ENCODE results near the gene EIF4G3. TPM values are rescaled to one million over a fixed set of nuclear protein-coding genes. Genes with fewer than 3 reads are reported as not detected.

The EIF4G3 gene
- total and polyA plus RNA-seq, 2 donors (not counting 1 experiment from before 2014, with no cell fraction given), result 33.6 to 76.0 TPM

DNA sequence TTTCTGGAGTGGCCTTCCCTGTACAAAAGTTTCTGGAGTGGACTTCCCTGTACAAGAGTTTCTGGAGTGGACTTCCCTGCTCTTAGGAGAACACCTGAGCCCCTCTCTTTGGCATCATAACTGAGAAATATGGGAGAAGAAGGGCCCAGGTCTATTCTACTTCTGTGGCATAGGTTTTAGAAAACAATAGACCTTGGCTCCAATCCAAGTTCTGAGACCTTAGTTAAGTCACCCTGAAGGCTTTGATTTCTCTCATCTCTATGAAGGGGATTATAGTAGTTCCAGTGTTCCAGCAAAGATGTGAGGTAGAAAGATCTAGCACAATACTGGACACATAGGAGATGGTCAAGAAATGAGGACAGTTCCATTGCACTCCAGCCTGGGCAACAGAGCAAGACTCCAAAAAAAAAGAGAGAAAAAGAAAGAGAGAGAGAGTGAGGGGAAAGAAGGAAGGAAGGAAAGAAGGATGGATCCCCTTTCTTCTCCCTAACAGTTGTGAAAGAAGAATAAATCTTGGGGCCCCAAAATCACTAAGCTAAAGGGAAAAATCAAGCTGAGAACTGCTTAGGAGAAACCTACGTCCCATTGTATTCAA lies 13.3 kb upstream of the EIF4G3 start:
- no peak for DNase-seq
- no peak for ATAC-seq (ENCODE audit: low read depth)
- H3K9ac ChIP-seq (ENCODE audit: low read length), result no peak overlapping the region
- WGBS (ENCODE audit: insufficient coverage), result no CpG with 5 or more reads among the region's 1 CpG
- H3K4me3 Mint-ChIP-seq, result no peak overlapping the region
- peaks cover 4 to 9% of the 10 kb centered on the region in 2 donors for H3K4me1 ChIP-seq (ENCODE audit: control insufficient read depth in 2 of 2, insufficient read depth in 2 of 2, low read length in 2 of 2)
- no peak overlapping the region for H3K4me3 ChIP-seq (ENCODE audit: control extremely low read depth in 1 of 5, extremely low read depth in 1 of 5, insufficient read depth in 1 of 5, low read depth in 2 of 5, low read length in 4 of 5)
- no peaks in the 10 kb centered on the region for H4K20me1 ChIP-seq (ENCODE audit: control insufficient read depth, insufficient read depth, low read length, poor library complexity, severe bottlenecking)
- POLR2A ChIA-PET, result no interaction called here
- CTCF ChIA-PET, result interaction anchor here (0.7 to 1.6 kb wide), 2 partner anchors 28 to 209 kb away, joined by 3 read pairs; no protein-coding TSS in a partner anchor
- intact Hi-C loops (cut with micrococcal nuclease), result loop anchor here (10.0 kb wide), 1 partner anchor 665 kb away; no protein-coding TSS in a partner anchor
- peaks cover 8% of the 10 kb centered on the region for H3K27me3 Mint-ChIP-seq
- no peak overlapping the region for H3K27ac Mint-ChIP-seq
- H3K36me3 ChIP-seq (replicated peaks in 1 of 2; ENCODE audit: control extremely low read depth in 1 of 2, control insufficient read depth in 1 of 2, extremely low read depth in 1 of 2, insufficient read depth in 2 of 2, low read length in 1 of 2), result no peaks in the 10 kb centered on the region
- no peaks in the 10 kb centered on the region for H3K27me3 ChIP-seq (replicated peaks in 1 of 4; ENCODE audit: control extremely low read depth in 1 of 4, control insufficient read depth in 3 of 4, insufficient read depth in 4 of 4, low read length in 3 of 4)
- H3K9me3 Mint-ChIP-seq (ENCODE audit: insufficient read depth), result no peaks in the 10 kb centered on the region
- H3K4me1 Mint-ChIP-seq, result peaks cover 2% of the 10 kb centered on the region
- H3K4me2 ChIP-seq (replicated peaks; ENCODE audit: low read depth, low read length, poor library complexity, severe bottlenecking), result no peak overlapping the region
- H3K9me3 ChIP-seq (ENCODE audit: control extremely low read depth in 1 of 3, control insufficient read depth in 2 of 3, insufficient read depth in 1 of 3, low read length in 2 of 3), result no peaks in the 10 kb centered on the region
- no peak overlapping the region for H3K27ac ChIP-seq (ENCODE audit: low read length in 2 of 2)
- H2AFZ ChIP-seq (ENCODE audit: insufficient read depth, low read depth, low read length, poor library complexity, severe bottlenecking), result no peak overlapping the region
- TF ChIP-seq, protein P1, sequence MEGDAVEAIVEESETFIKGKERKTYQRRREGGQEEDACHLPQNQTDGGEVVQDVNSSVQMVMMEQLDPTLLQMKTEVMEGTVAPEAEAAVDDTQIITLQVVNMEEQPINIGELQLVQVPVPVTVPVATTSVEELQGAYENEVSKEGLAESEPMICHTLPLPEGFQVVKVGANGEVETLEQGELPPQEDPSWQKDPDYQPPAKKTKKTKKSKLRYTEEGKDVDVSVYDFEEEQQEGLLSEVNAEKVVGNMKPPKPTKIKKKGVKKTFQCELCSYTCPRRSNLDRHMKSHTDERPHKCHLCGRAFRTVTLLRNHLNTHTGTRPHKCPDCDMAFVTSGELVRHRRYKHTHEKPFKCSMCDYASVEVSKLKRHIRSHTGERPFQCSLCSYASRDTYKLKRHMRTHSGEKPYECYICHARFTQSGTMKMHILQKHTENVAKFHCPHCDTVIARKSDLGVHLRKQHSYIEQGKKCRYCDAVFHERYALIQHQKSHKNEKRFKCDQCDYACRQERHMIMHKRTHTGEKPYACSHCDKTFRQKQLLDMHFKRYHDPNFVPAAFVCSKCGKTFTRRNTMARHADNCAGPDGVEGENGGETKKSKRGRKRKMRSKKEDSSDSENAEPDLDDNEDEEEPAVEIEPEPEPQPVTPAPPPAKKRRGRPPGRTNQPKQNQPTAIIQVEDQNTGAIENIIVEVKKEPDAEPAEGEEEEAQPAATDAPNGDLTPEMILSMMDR (IDR thresholded peaks at IDR 0.05), result no peak
- no peak for TF ChIP-seq EZH2 (IDR thresholded peaks at IDR 0.05; ENCODE audit: borderline replicate concordance, insufficient read depth, low read depth, low read length, poor library complexity, severe bottlenecking)
- H3K79me2 ChIP-seq (ENCODE audit: control insufficient read depth, insufficient read depth, low read length), result no peaks in the 10 kb centered on the region

DNA sequence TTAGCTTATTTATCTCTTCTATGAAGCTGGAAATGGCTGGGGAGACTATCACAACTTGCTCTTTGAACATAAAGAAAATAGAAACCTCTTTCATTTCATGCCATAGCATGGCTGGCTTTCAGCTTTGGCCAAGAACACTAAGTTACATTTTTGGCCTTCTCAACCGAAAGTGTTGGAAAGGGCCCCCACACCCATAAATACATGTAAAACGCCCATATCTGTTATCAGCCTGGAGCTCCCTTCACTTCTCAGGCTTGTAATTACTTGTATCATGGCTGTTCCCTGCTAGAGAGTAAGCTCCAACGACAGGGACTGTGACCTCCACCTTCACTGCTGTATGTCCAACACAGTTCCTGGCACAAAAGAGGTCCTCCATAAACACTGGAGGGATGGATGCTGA lies 12.7 kb upstream of the EIF4G3 start:
- intact Hi-C loops (cut with micrococcal nuclease), result no loop called here
- 55% methylated on average over 2 of the region's 3 CpGs for WGBS (ENCODE audit: insufficient coverage)
- DNase-seq, result no peak
- Mint-ChIP-seq H3K4me3 (no peak overlapping the region), H3K27me3 (peaks cover 7% of the 10 kb centered on the region), H3K9me3 (ENCODE audit: insufficient read depth) (no peaks in the 10 kb centered on the region), H3K4me1 (peaks cover 6% of the 10 kb centered on the region), H3K27ac (no peak overlapping the region)
- Histone ChIP-seq H3K9ac (ENCODE audit: low read length) (no peak overlapping the region), H3K4me2 (replicated peaks; ENCODE audit: low read depth, low read length, poor library complexity, severe bottlenecking) (no peak overlapping the region), H3K9me3 (ENCODE audit: control extremely low read depth in 1 of 3, control insufficient read depth in 2 of 3, insufficient read depth in 1 of 3, low read length in 2 of 3) (no peaks in the 10 kb centered on the region), H2AFZ (ENCODE audit: insufficient read depth, low read depth, low read length, poor library complexity, severe bottlenecking) (no peak overlapping the region), H4K20me1 (ENCODE audit: control insufficient read depth, insufficient read depth, low read length, poor library complexity, severe bottlenecking) (no peaks in the 10 kb centered on the region), H3K36me3 (replicated peaks in 1 of 2; ENCODE audit: control extremely low read depth in 1 of 2, control insufficient read depth in 1 of 2, extremely low read depth in 1 of 2, insufficient read depth in 2 of 2, low read length in 1 of 2) (no peaks in the 10 kb centered on the region), H3K27me3 (replicated peaks in 1 of 4; ENCODE audit: control extremely low read depth in 1 of 4, control insufficient read depth in 3 of 4, insufficient read depth in 4 of 4, low read length in 3 of 4) (no peaks in the 10 kb centered on the region), H3K79me2 (ENCODE audit: control insufficient read depth, insufficient read depth, low read length) (no peaks in the 10 kb centered on the region), H3K4me1 (ENCODE audit: control insufficient read depth in 2 of 2, insufficient read depth in 2 of 2, low read length in 2 of 2) (peaks cover 10 to 13% of the 10 kb centered on the region in 2 donors), H3K27ac (ENCODE audit: low read length in 2 of 2) (no peak overlapping the region), H3K4me3 (ENCODE audit: control extremely low read depth in 1 of 5, extremely low read depth in 1 of 5, insufficient read depth in 1 of 5, low read depth in 2 of 5, low read length in 4 of 5) (no peak overlapping the region)
- ChIA-PET CTCF (interaction anchor here (1.6 kb wide), 1 partner anchor 29 kb away, joined by 3 read pairs; no protein-coding TSS in a partner anchor), POLR2A (no interaction called here)
- no peak for ATAC-seq (ENCODE audit: low read depth)
- TF ChIP-seq, protein P1 (IDR thresholded peaks at IDR 0.05), result no peak
- TF ChIP-seq EZH2 (IDR thresholded peaks at IDR 0.05; ENCODE audit: borderline replicate concordance, insufficient read depth, low read depth, low read length, poor library complexity, severe bottlenecking), result no peak
